ELR (cell line): ENCODE measurements around the gene ANKRD28.

Source experiments
- DNase-seq: peaks from one replicate; pipeline ENCODE4 v3.0.0-alpha.2; 2015; ENCODE audit warnings: low read depth

Gene ANKRD28

GRCh38 chr3:15660055-15660935, 137.5 kb downstream of the ANKRD28 start:
- DNase-seq = no peak

- DNase-seq = peak; percentile 17
Observed at GRCh38 chr3:15659254-15659975, 138.4 kb downstream of the ANKRD28 start.

- DNase-seq = no peak
Observed at GRCh38 chr3:15657016-15657415, 140.8 kb downstream of the ANKRD28 start.

GRCh38 chr3:15656342-15656741, 141.4 kb downstream of the ANKRD28 start:
- DNase-seq = no peak

- DNase-seq = no peak
Observed at GRCh38 chr3:15654891-15655290, 142.9 kb downstream of the ANKRD28 start.

GRCh38 chr3:15654127-15654526, 143.7 kb downstream of the ANKRD28 start:
- DNase-seq = no peak

GRCh38 chr3:15653321-15653720, 144.5 kb downstream of the ANKRD28 start:
- no peak for DNase-seq

- DNase-seq = no peak
Observed at GRCh38 chr3:15651396-15651795, 146.4 kb downstream of the ANKRD28 start.

- no peak for DNase-seq
Observed at GRCh38 chr3:15649858-15650257, 147.9 kb downstream of the ANKRD28 start.

GRCh38 chr3:15649341-15649740, 148.4 kb downstream of the ANKRD28 start:
- DNase-seq = no peak

- DNase-seq = peak; percentile 97
Observed at GRCh38 chr3:15647611-15648167, 150.1 kb downstream of the ANKRD28 start.

- DNase-seq = peak; percentile 100
Observed at GRCh38 chr3:15646851-15647511, 150.8 kb downstream of the ANKRD28 start.

- peak; percentile 97 for DNase-seq
Observed at GRCh38 chr3:15645740-15646501, 151.9 kb downstream of the ANKRD28 start.

- no peak for DNase-seq
Observed at GRCh38 chr3:15645246-15645645, 152.5 kb downstream of the ANKRD28 start.

GRCh38 chr3:15638891-15639262, 158.9 kb downstream of the ANKRD28 start:
- DNase-seq = peak; percentile 72

- DNase-seq = peak; percentile 60
Observed at GRCh38 chr3:15638193-15638890, 159.4 kb downstream of the ANKRD28 start.

GRCh38 chr3:15637131-15637951, 160.4 kb downstream of the ANKRD28 start:
- DNase-seq = no peak

GRCh38 chr3:15636028-15636709, 161.6 kb downstream of the ANKRD28 start:
- peak; percentile 98 for DNase-seq

GRCh38 chr3:15635121-15635661, 162.6 kb downstream of the ANKRD28 start:
- peak; percentile 43 for DNase-seq
